Measurements from ENCODE around the gene HGFAC.

Gene HGFAC

GRCh38 chr4:3487861-3488260 is 46.1 kb downstream of the HGFAC start:
- Histone ChIP-seq H4K20me1 (peaks cover 0 to 76% (median 48%) of the 10 kb centered on the region in 11 experiments; a peak in 16 of 22 replicates), H3K27me3 (peaks cover 36 to 73% (median 56%) of the 10 kb centered on the region in 11 experiments), H3K9ac (no peak overlapping the region), H3K4me2 (peak overlapping the region in 4 of 11 experiments; percentile 26 to 99 (median 98); a peak in 2 of 22 replicates), H3K27ac (no peak overlapping the region), H3K4me3 (no peak overlapping the region), H3K36me3 (no peaks in the 10 kb centered on the region), H3K4me1 (peaks cover 32 to 63% (median 53%) of the 10 kb centered on the region in 10 experiments), H3K9me3 (replicated peaks in 1 of 11) (no peaks in the 10 kb centered on the region)
- TF ChIP-seq Cebpa-rat (IDR thresholded peaks at IDR 0.05): no peak

GRCh38 chr4:3488820-3489219 is 47.1 kb downstream of the HGFAC start:
- H3K9ac ChIP-seq: no peak overlapping the region
- peaks cover 0 to 81% (median 50%) of the 10 kb centered on the region in 11 experiments; a peak in 16 of 22 replicates for H4K20me1 ChIP-seq
- H3K4me1 ChIP-seq: peaks cover 26 to 62% (median 53%) of the 10 kb centered on the region in 10 experiments
- no peak overlapping the region for H3K4me3 ChIP-seq
- H3K27ac ChIP-seq: no peak overlapping the region
- no peak for TF ChIP-seq Cebpa-rat (IDR thresholded peaks at IDR 0.05)
- peak overlapping the region in 9 of 11 experiments; percentile 52 to 74 (median 61); a peak in 18 of 22 replicates for H3K4me2 ChIP-seq
- no peaks in the 10 kb centered on the region for H3K9me3 ChIP-seq (replicated peaks in 1 of 11)
- H3K27me3 ChIP-seq: peaks cover 30 to 72% (median 55%) of the 10 kb centered on the region in 11 experiments
- H3K36me3 ChIP-seq: no peaks in the 10 kb centered on the region

- H3K27me3 ChIP-seq: peaks cover 23 to 70% (median 55%) of the 10 kb centered on the region in 11 experiments
- peaks cover 25 to 62% (median 53%) of the 10 kb centered on the region in 10 experiments for H3K4me1 ChIP-seq
These were observed 47.7 kb downstream of the HGFAC start for GRCh38 chr4:3489451-3489962.

GRCh38 chr4:3491681-3492405 is 50.1 kb downstream of the HGFAC start:
- H3K4me3 ChIP-seq: no peak overlapping the region
- H3K9me3 ChIP-seq (replicated peaks in 1 of 11): no peaks in the 10 kb centered on the region
- peaks cover 8 to 65% (median 47%) of the 10 kb centered on the region in 11 experiments; a peak in 18 of 22 replicates for H3K27me3 ChIP-seq
- H3K4me2 ChIP-seq: no peak overlapping the region
- peaks cover 0 to 81% (median 48%) of the 10 kb centered on the region in 11 experiments; a peak in 17 of 22 replicates for H4K20me1 ChIP-seq
- no peaks in the 10 kb centered on the region for H3K36me3 ChIP-seq
- H3K9ac ChIP-seq: no peak overlapping the region
- H3K4me1 ChIP-seq: peaks cover 18 to 60% (median 44%) of the 10 kb centered on the region in 10 experiments; a peak in 18 of 20 replicates
- H3K27ac ChIP-seq: no peak overlapping the region
- TF ChIP-seq Cebpa-rat (IDR thresholded peaks at IDR 0.05): no peak

More at GRCh38 chr4:3489451-3489962, 47.7 kb downstream of the HGFAC start:
- no peak overlapping the region; a peak in 1 of 22 replicates for H3K9ac ChIP-seq
- H3K4me3 ChIP-seq: no peak overlapping the region
- no peaks in the 10 kb centered on the region for H3K9me3 ChIP-seq (replicated peaks in 1 of 11)
- H3K36me3 ChIP-seq: no peaks in the 10 kb centered on the region
- TF ChIP-seq Cebpa-rat (IDR thresholded peaks at IDR 0.05): no peak
- peaks cover 0 to 81% (median 53%) of the 10 kb centered on the region in 11 experiments; a peak in 17 of 22 replicates for H4K20me1 ChIP-seq
- H3K27ac ChIP-seq: no peak overlapping the region
- H3K4me2 ChIP-seq: peak overlapping the region in 10 of 11 experiments; percentile 5 to 74 (median 60); a peak in 19 of 22 replicates

GRCh38 chr4:3492741-3493719 is 51.3 kb downstream of the HGFAC start:
- no peak overlapping the region for H3K9ac ChIP-seq
- peaks cover 18 to 59% (median 39%) of the 10 kb centered on the region in 10 experiments; a peak in 18 of 20 replicates for H3K4me1 ChIP-seq
- peaks cover 8 to 57% (median 37%) of the 10 kb centered on the region in 11 experiments; a peak in 18 of 22 replicates for H3K27me3 ChIP-seq
- TF ChIP-seq Cebpa-rat (IDR thresholded peaks at IDR 0.05): no peak
- H4K20me1 ChIP-seq: peaks cover 0 to 81% (median 51%) of the 10 kb centered on the region in 11 experiments; a peak in 19 of 22 replicates
- no peaks in the 10 kb centered on the region for H3K9me3 ChIP-seq (replicated peaks in 1 of 11)
- no peak overlapping the region for H3K27ac ChIP-seq
- H3K4me3 ChIP-seq: no peak overlapping the region
- H3K36me3 ChIP-seq: no peaks in the 10 kb centered on the region
- peak overlapping the region in 4 of 11 experiments; percentile 50 to 67 (median 64); a peak in 7 of 22 replicates for H3K4me2 ChIP-seq

- Histone ChIP-seq H3K27ac (no peak overlapping the region), H3K4me1 (peaks cover 18 to 53% (median 37%) of the 10 kb centered on the region in 10 experiments; a peak in 18 of 20 replicates), H3K27me3 (peaks cover 8 to 51% (median 32%) of the 10 kb centered on the region in 11 experiments; a peak in 18 of 22 replicates), H4K20me1 (peaks cover 0 to 81% (median 53%) of the 10 kb centered on the region in 11 experiments; a peak in 19 of 22 replicates), H3K4me3 (no peak overlapping the region), H3K4me2 (peak overlapping the region in 10 of 11 experiments; percentile 11 to 67 (median 48); a peak in 16 of 22 replicates), H3K36me3 (no peaks in the 10 kb centered on the region), H3K9me3 (replicated peaks in 1 of 11) (no peaks in the 10 kb centered on the region), H3K9ac (peak overlapping the region in 6 of 11 experiments; percentile 1 to 46 (median 14); a peak in 3 of 22 replicates)
- no peak for TF ChIP-seq Cebpa-rat (IDR thresholded peaks at IDR 0.05)
These were observed 52.1 kb downstream of the HGFAC start for GRCh38 chr4:3493720-3494461.

GRCh38 chr4:3494462-3494871 is 52.7 kb downstream of the HGFAC start:
- no peaks in the 10 kb centered on the region for H3K36me3 ChIP-seq
- no peak for TF ChIP-seq Cebpa-rat (IDR thresholded peaks at IDR 0.05)
- H3K9ac ChIP-seq: peak overlapping the region in 4 of 11 experiments; percentile 7 to 46 (median 29); a peak in 3 of 22 replicates
- H3K27ac ChIP-seq: no peak overlapping the region
- H3K4me2 ChIP-seq: peak overlapping the region in 10 of 11 experiments; percentile 11 to 67 (median 48); a peak in 16 of 22 replicates
- H3K9me3 ChIP-seq (replicated peaks in 1 of 11): no peaks in the 10 kb centered on the region
- H4K20me1 ChIP-seq: peaks cover 0 to 81% (median 57%) of the 10 kb centered on the region in 11 experiments; a peak in 19 of 22 replicates
- peaks cover 12 to 47% (median 31%) of the 10 kb centered on the region in 10 experiments; a peak in 18 of 20 replicates for H3K4me1 ChIP-seq
- peaks cover 8 to 46% (median 26%) of the 10 kb centered on the region in 11 experiments; a peak in 18 of 22 replicates for H3K27me3 ChIP-seq
- H3K4me3 ChIP-seq: no peak overlapping the region

Measured in BLaER1 treated with 17β-estradiol and CSF1 and Interleukin-3, amounts not matched to agents 10 nM and 100 nM (cell line).